Measurements from ENCODE around the gene GAP43.

GAP43 gene

GRCh38 chr3:115761927-115762305, 138.6 kb downstream of the GAP43 start:
- no peak for DNase-seq (ENCODE audit: low read depth, low spot score)

- DNase-seq (ENCODE audit: low read depth, low spot score) = no peak
Measured at GRCh38 chr3:115766587-115767482, 143.5 kb downstream of the GAP43 start.

DNA sequence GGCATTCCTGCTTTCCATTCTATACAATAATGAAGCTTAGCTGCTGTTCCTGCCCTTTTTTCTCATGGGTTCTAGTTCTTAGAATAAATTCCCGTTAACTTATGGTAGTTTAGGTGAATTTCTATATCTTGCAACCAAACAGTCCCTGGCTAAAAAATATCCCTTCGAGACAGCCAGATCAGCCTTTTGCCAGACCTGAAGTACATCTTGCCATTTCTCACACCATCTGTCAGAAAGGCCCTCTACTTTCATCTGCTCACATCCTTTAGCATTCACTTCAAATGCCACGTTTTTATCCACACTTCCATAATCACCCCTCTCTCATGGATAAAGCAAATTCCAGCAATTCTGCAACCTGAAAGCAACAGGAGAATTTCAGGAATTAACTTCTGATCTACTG, 145.4 kb downstream of the GAP43 start:
- DNase-seq (ENCODE audit: low read depth, low spot score) = no peak
